ENCODE results near the gene LRRC27.
A peak's percentile ranks its signal among the peaks of the same experiment; 100 is the strongest.

The LRRC27 gene

DNA sequence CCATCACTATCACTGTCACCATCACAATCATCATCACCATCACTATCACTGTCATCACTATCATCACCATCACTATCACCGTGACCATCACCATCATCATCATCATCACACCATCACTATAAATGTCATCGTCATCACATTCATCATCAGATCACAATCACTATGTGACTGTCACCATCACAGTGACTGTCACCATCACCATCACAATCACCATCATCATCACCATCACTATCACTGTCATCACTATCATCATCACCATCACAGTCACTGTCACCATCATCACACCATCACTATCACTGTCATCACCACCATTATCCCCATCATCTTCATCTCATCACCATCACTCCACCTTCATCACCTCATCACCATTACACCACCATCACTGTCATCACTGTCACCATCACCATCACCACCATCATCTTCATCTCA lies 96.0 kb downstream of the LRRC27 start:
- no peak for DNase-seq
- intact Hi-C loops (cut with DNase I): no loop called here

- intact Hi-C loops (cut with DNase I): no loop called here
- peak in 2 of 10 donors; percentile 44 to 62 for DNase-seq
Observed at GRCh38 chr10:132428486-132428995, 96.5 kb downstream of the LRRC27 start.
